Stomach (tissue), 4 donors: Measurements from ENCODE around the gene ALDOC.

ENCODE experiments used
- POLR2A ChIP-seq, 4 donors: fragments of 450-650 bp; IDR thresholded peaks; one replicate each; pipeline ENCODE4 v1.6.1; 2016; ENCODE audit warnings: antibody characterized with exemption in 4 of 4, control low read depth in 2 of 4, mild to moderate bottlenecking in 1 of 4, moderate library complexity in 1 of 4
- TF ChIP-seq, protein P1 (sequence below), 7 experiments: fragments of 450-650 bp in 4 of 7; fragments of 200-600 bp in 3 of 7; sonication (generic) in 3 of 7; IDR thresholded peaks; one replicate each; pipeline ENCODE4 v1.5.1; 2016 to 2019; ENCODE audit warnings: antibody characterized with exemption in 7 of 7, control low read depth in 2 of 7, mild to moderate bottlenecking in 1 of 7

DNA sequence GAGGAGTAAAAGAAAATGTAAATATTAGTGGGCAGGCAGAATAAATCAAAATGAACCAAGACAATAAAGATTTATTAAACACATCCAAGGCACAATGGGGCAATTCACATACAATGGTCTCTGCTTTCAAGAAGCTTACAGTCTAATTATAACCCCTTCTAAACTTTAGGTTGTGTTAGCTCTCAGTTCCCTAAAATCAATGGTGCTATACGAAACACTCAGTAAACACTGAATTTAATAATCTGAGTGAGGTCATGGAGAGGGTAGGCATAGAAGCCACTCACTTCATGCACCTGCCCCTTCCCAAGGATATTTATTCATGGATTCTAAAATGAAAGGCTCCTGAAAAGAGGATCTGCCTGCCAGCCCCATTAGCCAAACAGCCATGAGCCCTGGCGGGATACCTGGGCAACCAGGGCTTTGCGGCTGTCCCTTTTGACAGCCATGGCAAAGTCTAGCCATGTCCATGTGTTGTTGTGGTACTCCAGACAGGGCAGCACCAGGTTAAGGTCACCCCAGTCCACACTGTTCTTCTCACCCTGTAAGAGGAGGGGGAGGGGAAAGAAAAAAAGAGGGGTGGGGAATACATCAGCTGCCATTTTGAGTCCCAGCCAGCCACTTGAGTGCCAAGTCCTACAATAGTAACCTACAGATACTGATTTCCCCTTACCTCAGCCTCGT is 38.7 kb upstream of the ALDOC start:
- no peak for TF ChIP-seq POLR2A (IDR thresholded peaks at IDR 0.05)
- TF ChIP-seq, protein P1, sequence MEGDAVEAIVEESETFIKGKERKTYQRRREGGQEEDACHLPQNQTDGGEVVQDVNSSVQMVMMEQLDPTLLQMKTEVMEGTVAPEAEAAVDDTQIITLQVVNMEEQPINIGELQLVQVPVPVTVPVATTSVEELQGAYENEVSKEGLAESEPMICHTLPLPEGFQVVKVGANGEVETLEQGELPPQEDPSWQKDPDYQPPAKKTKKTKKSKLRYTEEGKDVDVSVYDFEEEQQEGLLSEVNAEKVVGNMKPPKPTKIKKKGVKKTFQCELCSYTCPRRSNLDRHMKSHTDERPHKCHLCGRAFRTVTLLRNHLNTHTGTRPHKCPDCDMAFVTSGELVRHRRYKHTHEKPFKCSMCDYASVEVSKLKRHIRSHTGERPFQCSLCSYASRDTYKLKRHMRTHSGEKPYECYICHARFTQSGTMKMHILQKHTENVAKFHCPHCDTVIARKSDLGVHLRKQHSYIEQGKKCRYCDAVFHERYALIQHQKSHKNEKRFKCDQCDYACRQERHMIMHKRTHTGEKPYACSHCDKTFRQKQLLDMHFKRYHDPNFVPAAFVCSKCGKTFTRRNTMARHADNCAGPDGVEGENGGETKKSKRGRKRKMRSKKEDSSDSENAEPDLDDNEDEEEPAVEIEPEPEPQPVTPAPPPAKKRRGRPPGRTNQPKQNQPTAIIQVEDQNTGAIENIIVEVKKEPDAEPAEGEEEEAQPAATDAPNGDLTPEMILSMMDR (IDR thresholded peaks at IDR 0.05), result no peak
